GM12878 (cell line): Measurements from ENCODE around the gene THTPA. TPM values are rescaled to one million over a fixed set of nuclear protein-coding genes. Genes with fewer than 3 reads are reported as not detected.

Experiments used
- CBX5 ChIP-seq: sonication (generic); IDR thresholded peaks from 2 replicates; pipeline ENCODE4 v1.6.1; 2016; ENCODE audit warnings: low read depth, moderate library complexity, mild to moderate bottlenecking, inconsistent platforms
- CHD2 ChIP-seq: IDR thresholded peaks from 2 replicates; pipeline ENCODE4 v1.6.1; 2011; ENCODE audit warnings: low read depth, low read length, improper control_type of control experiment, borderline replicate concordance
- HDAC6 ChIP-seq: fragments of 200-600 bp; sonication (generic); IDR thresholded peaks from one replicate; pipeline ENCODE4 v1.8.0; 2017; ENCODE audit warnings: antibody characterized with exemption; ENCODE audit not compliant: unreplicated experiment
- HDGF ChIP-seq: fragments of 450-650 bp; IDR thresholded peaks from 2 replicates; pipeline ENCODE4 v1.6.1; 2016; ENCODE audit warnings: antibody characterized with exemption
- NFXL1 ChIP-seq: fragments of 450-650 bp; IDR thresholded peaks from 2 replicates; pipeline ENCODE4 v1.6.1; 2017; ENCODE audit warnings: antibody characterized with exemption, mild to moderate bottlenecking, borderline replicate concordance
- NKRF ChIP-seq: fragments of 450-650 bp; conservative IDR thresholded peaks from 2 replicates; pipeline ENCODE4 v1.6.1; 2017; ENCODE audit warnings: mild to moderate bottlenecking, moderate library complexity
- NR2C2 ChIP-seq: IDR thresholded peaks from 2 replicates; pipeline ENCODE4 v1.6.1; 2011; ENCODE audit warnings: borderline replicate concordance, low read depth; ENCODE audit not compliant: control insufficient read depth, insufficient read length
- RELA ChIP-seq: fragments of 450-650 bp; IDR thresholded peaks from 2 replicates; pipeline ENCODE4 v1.8.0; 2014; ENCODE audit warnings: borderline replicate concordance; ENCODE audit not compliant: partially characterized antibody
- SIN3A ChIP-seq: IDR thresholded peaks from 2 replicates; pipeline ENCODE4 v1.6.1; 2012; ENCODE audit warnings: low read depth, low read length, improper control_type of control experiment
- TARDBP ChIP-seq: IDR thresholded peaks from 2 replicates; pipeline ENCODE4 v1.6.1; 2016; ENCODE audit warnings: borderline replicate concordance
- WRNIP1 ChIP-seq: IDR thresholded peaks from 2 replicates; pipeline ENCODE4 v1.6.1; 2011; ENCODE audit warnings: low read depth, low read length, improper control_type of control experiment, borderline replicate concordance
- ZBTB33 ChIP-seq: fragments of 450-650 bp; IDR thresholded peaks from 2 replicates; pipeline ENCODE4 v1.6.1; 2017; ENCODE audit warnings: mild to moderate bottlenecking
- ZNF592 ChIP-seq: fragments of 450-650 bp; IDR thresholded peaks from 2 replicates; pipeline ENCODE4 v1.6.1; 2017; ENCODE audit warnings: mild to moderate bottlenecking, moderate library complexity
- polyA plus RNA-seq, 11 experiments: library from polyadenylated mRNA; depleted of rRNA in 4 of 11; unstranded in 6 of 11; stranded (reverse) in 5 of 11; fragments of >200 nt; fragmentation: Nextera tagmentation in 4 of 11; fragmentation: Illumina TruSeq in 1 of 11; extraction: Ambion mirVana in 4 of 11; extraction: Trizol in 1 of 11; gene quantifications; 1 replicate in 1 of 11; 2 replicates in 10 of 11; pipeline versions ENCODE4 v1.2.1 to v1.2.3, GENCODE V29; 2011 to 2016; ENCODE audit warnings: inconsistent platforms in 2 of 11, missing spikeins in 2 of 11, low read depth in 1 of 11
- total RNA-seq, 4 experiments: library from RNA; depleted of rRNA in 3 of 4; stranded (reverse); fragments of >200 nt in 3 of 4; fragmentation: Illumina TruSeq in 1 of 4; extraction: Trizol in 1 of 4; gene quantifications; 2 replicates each; pipeline versions ENCODE4 v1.2.1 to v1.2.3, GENCODE V29; 2013 to 2021
- TF ChIP-seq, protein P1 (sequence below): fragments of 450-650 bp; IDR thresholded peaks from 2 replicates; pipeline ENCODE4 v1.6.1; 2017; ENCODE audit warnings: mild to moderate bottlenecking, low read depth, inconsistent platforms; ENCODE audit not compliant: poor library complexity, severe bottlenecking
- TF ChIP-seq, protein P2 (sequence below): IDR thresholded peaks from 2 replicates; pipeline ENCODE4 v1.6.1; 2012; ENCODE audit warnings: mild to moderate bottlenecking, low read depth, low read length

Gene THTPA
- total and polyA plus RNA-seq, 10 of the 15 experiments (the other 5 are each of a cell fraction or from before 2014, with no cell fraction given) = 3.1 to 24.9 (median 12.8) TPM

GRCh38 chr14:23551266-23552028 is 4.6 kb upstream of the THTPA start, which contains the start of gene ZFHX2 (continued):
- TF ChIP-seq, protein P1, sequence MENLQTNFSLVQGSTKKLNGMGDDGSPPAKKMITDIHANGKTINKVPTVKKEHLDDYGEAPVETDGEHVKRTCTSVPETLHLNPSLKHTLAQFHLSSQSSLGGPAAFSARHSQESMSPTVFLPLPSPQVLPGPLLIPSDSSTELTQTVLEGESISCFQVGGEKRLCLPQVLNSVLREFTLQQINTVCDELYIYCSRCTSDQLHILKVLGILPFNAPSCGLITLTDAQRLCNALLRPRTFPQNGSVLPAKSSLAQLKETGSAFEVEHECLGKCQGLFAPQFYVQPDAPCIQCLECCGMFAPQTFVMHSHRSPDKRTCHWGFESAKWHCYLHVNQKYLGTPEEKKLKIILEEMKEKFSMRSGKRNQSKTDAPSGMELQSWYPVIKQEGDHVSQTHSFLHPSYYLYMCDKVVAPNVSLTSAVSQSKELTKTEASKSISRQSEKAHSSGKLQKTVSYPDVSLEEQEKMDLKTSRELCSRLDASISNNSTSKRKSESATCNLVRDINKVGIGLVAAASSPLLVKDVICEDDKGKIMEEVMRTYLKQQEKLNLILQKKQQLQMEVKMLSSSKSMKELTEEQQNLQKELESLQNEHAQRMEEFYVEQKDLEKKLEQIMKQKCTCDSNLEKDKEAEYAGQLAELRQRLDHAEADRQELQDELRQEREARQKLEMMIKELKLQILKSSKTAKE = peak; percentile 29
- TF ChIP-seq, protein P2, sequence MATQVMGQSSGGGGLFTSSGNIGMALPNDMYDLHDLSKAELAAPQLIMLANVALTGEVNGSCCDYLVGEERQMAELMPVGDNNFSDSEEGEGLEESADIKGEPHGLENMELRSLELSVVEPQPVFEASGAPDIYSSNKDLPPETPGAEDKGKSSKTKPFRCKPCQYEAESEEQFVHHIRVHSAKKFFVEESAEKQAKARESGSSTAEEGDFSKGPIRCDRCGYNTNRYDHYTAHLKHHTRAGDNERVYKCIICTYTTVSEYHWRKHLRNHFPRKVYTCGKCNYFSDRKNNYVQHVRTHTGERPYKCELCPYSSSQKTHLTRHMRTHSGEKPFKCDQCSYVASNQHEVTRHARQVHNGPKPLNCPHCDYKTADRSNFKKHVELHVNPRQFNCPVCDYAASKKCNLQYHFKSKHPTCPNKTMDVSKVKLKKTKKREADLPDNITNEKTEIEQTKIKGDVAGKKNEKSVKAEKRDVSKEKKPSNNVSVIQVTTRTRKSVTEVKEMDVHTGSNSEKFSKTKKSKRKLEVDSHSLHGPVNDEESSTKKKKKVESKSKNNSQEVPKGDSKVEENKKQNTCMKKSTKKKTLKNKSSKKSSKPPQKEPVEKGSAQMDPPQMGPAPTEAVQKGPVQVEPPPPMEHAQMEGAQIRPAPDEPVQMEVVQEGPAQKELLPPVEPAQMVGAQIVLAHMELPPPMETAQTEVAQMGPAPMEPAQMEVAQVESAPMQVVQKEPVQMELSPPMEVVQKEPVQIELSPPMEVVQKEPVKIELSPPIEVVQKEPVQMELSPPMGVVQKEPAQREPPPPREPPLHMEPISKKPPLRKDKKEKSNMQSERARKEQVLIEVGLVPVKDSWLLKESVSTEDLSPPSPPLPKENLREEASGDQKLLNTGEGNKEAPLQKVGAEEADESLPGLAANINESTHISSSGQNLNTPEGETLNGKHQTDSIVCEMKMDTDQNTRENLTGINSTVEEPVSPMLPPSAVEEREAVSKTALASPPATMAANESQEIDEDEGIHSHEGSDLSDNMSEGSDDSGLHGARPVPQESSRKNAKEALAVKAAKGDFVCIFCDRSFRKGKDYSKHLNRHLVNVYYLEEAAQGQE = no peak
- TF ChIP-seq SIN3A = no peak
- TF ChIP-seq TARDBP = no peak
- TF ChIP-seq HDGF = no peak
- TF ChIP-seq CBX5 = no peak
- TF ChIP-seq CHD2 = peak; percentile 78
- TF ChIP-seq NFXL1 = peak; percentile 98
- TF ChIP-seq NKRF = 0 out of 2 replicates have a peak, but pooled peaks have one; percentile 26
- TF ChIP-seq WRNIP1 = no peak
- TF ChIP-seq ZBTB33 = no peak
- peak; percentile 61 for TF ChIP-seq RELA
- no peak for TF ChIP-seq HDAC6
- TF ChIP-seq ZNF592 = no peak
- TF ChIP-seq NR2C2 = no peak
